ENCODE measurements around the gene CASP7.

DNA sequence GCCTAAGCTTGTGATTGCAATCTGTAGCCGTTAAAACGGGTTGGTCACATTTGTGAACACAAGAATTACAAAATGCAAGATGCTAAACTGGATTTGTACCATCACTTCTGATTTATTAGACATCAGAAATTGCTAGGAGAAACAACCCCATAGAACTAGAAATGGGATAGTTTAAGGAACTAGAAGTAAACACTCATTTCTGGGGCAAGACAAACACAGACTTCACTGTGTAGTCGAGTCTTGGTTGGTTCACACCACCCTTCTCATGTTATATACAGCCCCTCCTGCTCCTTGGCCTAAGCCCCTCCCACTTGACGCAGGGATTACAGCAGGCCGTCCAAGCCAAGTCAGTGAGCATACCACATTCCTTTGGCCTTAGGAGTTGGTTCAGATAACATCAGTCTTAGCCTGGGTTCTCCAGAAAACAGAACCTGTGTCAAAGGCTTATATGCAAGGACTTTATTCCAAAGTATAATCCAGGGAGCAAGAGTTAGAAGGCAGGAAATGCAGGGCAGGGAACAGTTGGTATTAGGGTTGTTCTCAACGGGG is 13.8 kb upstream of the CASP7 start:
- TF ChIP-seq, protein P1, sequence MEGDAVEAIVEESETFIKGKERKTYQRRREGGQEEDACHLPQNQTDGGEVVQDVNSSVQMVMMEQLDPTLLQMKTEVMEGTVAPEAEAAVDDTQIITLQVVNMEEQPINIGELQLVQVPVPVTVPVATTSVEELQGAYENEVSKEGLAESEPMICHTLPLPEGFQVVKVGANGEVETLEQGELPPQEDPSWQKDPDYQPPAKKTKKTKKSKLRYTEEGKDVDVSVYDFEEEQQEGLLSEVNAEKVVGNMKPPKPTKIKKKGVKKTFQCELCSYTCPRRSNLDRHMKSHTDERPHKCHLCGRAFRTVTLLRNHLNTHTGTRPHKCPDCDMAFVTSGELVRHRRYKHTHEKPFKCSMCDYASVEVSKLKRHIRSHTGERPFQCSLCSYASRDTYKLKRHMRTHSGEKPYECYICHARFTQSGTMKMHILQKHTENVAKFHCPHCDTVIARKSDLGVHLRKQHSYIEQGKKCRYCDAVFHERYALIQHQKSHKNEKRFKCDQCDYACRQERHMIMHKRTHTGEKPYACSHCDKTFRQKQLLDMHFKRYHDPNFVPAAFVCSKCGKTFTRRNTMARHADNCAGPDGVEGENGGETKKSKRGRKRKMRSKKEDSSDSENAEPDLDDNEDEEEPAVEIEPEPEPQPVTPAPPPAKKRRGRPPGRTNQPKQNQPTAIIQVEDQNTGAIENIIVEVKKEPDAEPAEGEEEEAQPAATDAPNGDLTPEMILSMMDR (IDR thresholded peaks at IDR 0.05; ENCODE audit: low read length): no peak
- no peak for TF ChIP-seq EZH2 (IDR thresholded peaks at IDR 0.05; ENCODE audit: borderline replicate concordance, low read length)
